GM18505 (cell line): Measurements from ENCODE around the gene CNMD.

ENCODE experiments used
- ATAC-seq: cut with Tn5 transposase; IDR thresholded peaks from one replicate; pipeline ENCODE4 v1.9.1; 2021; ENCODE audit not compliant: unreplicated experiment
- POLR2A ChIP-seq: IDR thresholded peaks from 4 replicates; pipeline ENCODE4 v1.6.1; 2011; ENCODE audit warnings: borderline replicate concordance; ENCODE audit not compliant: insufficient read depth, insufficient read length; ENCODE audit errors: extremely low read depth

Gene CNMD

DNA sequence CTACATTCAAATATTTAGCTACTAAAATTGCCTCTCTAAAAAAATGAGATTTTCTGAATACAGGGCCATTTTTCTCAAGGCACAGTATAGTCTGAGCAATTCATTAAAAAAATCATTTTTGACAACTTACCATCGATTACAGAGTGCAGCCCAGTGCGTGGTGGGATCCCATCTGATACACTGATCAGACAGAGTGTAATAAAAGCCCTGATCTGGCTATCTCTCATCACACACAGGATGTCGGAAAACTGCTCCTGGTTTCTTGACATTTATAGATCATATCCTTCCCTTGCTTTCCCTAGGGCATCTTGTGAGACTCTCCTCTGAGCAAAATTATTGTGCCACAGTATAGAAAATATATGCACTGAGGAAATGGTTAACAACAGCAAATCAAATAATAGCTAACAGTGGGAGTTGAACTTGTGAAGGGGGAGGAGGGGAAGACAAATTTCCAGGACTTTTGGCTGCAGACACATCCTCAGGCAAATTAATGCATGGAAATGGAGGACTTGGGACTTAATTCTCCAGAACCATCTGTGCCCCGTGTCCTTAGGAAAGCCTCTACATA lies 28.4 kb upstream of the CNMD start:
- no peak for TF ChIP-seq POLR2A
- ATAC-seq, result no peak

DNA sequence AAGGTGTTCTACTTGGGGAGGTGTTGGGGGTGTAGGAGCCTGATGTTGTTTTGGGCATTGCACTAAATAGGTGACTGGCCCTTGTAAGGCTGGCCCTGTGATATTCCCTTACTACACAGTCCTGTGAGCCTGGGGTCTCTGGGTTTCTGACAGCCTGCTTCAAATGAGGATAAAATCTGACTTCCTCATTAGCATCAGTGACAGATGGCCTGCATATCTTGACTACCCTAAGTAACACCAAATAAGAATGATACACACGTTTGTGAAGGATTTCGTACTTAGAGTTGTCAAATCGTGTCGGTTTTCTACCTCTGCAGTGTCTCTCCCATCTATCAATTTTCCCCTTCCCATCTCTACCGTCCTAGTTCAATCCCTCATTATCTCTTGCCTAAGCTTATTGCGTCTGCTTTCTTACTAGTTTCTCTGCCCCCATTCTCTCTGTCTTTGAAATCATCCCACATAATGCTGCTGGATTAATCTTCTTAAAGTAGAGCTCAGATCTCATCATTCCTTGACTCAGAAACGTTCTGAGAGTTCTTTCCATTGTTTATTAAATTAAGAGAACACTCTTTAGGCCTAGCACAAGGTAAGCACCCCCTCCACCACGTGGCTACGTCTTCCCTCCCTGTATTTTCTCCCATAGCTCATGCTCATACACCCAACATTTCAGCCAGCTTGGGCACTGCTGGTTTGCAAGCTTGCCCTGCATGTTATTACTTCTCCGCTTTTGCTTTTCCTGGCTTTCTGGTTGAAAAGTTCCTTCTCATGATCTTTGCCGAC lies 26.2 kb upstream of the CNMD start:
- ATAC-seq, result no peak
- no peak for TF ChIP-seq POLR2A

DNA sequence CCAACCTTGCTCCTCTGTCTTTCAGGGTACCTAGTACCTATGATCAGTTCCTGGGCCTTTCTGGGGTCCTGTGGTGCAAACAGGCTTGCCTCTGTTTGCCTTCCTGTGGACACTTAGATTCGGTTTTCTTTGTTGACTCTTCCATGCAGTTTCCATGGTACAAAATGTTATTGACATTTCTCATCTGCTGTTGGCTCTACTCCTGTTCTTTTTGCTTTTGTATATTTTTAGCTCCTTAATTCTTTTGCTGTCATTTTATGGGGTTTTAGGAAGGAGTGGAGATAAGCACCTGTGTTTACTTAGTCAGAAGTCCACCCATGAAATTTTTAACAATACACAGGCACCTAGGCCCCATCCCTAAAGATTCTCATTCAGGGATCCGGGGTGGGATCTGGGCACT lies 20.5 kb upstream of the CNMD start:
- TF ChIP-seq POLR2A, result no peak
- no peak for ATAC-seq

DNA sequence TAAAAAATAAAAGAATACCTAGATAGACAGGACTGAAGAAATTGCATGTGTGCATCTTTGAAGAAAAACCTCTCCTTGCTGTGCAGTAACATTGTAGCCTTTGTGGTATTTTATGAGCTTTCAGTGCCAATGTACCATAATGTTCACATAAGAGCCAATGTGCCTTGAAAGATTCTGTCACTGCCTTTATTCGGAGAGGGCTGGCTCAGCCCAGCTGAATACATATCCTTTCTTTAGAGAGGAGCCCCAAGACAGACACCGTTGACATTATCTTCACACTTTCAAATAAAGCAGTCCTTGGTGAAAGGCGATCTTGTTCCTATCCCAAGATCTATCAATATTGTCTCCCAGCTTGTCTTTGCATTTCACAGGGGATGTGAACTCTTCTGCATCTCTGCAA lies 18.5 kb upstream of the CNMD start:
- no peak for TF ChIP-seq POLR2A
- no peak for ATAC-seq

DNA sequence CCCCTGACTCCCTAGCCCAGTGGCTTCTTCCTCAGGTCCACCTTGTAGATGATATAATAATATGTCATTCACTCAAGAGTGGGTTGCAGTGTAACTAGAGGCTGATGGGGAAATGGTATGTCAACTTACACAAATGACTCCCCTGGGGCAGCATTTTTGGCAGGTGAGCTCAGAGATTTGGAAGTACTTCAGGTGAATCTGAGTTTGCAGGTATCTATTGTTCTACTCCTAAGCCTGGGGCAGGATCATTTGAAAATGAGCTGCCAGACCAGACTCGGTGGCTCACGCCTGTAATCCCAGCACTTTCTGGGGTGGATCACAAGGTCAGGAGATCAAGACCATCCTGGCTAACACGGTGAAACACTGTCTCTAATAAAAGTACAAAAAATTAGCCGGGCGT lies 11.6 kb upstream of the CNMD start:
- ATAC-seq, result no peak
- TF ChIP-seq POLR2A, result no peak

DNA sequence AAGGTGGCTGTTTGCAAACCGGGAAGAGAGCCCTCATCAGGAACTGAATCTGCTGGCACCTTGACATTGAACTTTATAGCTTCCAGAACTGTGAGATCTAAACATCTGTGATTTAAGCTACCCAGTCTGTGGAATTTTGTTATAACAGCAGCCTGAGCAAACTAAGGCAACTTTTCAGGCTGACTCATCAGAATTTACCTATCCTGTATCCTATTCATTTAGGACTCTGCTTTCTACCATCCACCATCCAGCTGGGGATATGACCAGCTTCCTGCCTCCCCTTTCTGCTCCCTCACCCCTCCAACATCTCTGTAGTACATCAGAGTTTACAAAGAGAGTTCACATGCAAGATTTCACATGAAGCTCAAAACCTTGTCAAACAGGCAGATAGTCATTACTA lies 11.1 kb upstream of the CNMD start:
- no peak for ATAC-seq
- no peak for TF ChIP-seq POLR2A

DNA sequence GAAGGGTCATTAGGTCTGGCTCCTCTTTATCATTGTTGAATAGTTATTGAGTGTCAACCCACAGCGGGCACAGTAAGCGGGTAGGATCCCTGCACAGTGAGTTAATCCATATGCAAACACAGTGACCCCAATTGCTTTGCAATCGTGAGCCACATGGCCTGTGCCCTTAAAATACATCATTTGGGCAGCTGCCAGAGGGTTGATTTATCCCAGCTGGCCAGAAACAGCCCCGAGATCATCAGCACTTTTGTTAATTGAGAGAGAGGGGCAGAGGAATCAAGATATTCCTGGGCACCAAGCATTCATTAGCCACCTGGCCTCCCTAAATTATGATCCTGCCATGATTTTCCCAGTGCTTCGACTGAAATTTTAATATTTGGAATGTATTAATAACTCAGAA lies 9.8 kb upstream of the CNMD start:
- ATAC-seq, result no peak
- no peak for TF ChIP-seq POLR2A

DNA sequence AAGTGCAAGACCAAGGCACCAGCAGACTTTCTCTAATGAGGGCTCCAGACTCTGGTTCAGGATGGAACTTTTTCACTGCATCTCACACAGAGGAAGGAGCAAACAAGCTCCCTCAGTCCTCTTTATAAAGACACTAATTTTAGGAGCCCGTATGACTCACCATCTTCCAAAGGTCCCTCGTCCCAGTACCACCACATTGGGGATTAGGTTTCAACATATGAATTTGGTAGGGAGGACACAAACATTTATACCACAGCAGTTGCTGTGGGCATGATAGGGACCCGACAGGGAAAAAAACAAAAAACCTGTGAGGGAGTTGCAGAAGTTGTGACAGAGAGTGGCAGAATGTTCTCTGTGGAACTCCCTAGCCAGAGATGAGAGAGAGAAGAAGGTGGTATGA lies 6.5 kb upstream of the CNMD start:
- TF ChIP-seq POLR2A, result no peak
- no peak for ATAC-seq

DNA sequence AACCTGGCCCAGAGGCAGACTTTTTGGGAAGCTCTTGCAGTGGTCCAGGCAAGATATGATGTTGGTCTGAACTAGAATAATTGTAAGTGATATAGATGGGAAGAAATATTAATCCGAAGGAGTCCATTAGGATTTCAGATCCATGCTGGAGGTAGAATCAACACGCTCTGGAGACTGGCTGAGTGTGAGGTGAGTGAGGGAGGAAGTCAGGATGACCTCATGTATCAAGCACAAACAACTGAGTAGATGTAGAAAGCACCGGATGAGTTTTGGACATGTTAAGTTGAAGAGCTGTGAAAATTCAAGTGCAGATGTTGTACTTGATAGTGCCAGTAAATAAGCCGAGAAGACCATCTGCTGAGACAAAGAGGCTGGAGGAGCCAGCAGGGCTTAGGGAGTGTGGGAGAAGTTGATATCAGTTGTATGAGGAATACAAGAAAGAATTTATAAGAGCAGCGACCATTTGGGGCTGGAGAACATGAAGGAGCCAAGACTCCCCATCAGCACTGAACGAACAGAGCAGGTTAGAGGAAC lies 5.3 kb upstream of the CNMD start:
- no peak for ATAC-seq
- no peak for TF ChIP-seq POLR2A

DNA sequence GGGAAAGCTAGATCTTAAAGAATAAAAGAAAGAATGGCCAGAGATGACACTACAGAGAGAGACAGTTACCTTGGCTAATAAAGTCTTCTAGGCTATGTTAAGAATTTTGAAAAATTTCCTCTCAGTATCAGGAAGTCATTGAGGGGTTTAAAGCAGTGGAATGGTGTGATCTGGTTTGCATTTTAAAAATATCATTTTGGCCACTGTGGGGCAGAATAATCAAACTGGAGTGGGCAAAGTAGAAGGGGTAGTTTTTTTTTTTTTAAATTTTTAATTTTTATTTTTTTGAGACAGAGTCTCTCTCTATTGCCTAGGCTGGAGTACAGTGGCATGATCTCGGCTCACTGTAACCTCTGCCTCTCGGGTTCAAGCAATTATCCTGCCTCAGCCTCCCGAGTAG lies 4.4 kb upstream of the CNMD start:
- no peak for ATAC-seq
- no peak for TF ChIP-seq POLR2A

DNA sequence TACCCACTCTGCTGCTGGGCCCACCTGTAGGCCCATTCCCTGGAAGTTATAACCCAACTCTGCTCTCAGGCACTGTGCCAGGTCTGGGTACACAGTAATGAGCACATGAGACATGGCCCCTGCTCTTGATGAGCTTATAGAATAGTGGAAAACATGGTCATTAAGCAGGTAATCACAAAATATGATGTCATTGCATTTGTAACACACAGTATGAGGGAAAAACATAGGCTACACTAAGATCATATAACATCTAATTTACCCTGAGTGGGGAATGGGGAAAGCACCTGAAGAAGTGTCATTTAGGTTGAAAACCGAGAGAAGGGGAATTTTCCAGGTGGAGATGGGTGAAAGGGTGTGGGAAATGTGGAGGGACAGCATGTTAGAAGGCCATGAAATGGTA lies 3.9 kb upstream of the CNMD start:
- no peak for ATAC-seq
- TF ChIP-seq POLR2A, result no peak

DNA sequence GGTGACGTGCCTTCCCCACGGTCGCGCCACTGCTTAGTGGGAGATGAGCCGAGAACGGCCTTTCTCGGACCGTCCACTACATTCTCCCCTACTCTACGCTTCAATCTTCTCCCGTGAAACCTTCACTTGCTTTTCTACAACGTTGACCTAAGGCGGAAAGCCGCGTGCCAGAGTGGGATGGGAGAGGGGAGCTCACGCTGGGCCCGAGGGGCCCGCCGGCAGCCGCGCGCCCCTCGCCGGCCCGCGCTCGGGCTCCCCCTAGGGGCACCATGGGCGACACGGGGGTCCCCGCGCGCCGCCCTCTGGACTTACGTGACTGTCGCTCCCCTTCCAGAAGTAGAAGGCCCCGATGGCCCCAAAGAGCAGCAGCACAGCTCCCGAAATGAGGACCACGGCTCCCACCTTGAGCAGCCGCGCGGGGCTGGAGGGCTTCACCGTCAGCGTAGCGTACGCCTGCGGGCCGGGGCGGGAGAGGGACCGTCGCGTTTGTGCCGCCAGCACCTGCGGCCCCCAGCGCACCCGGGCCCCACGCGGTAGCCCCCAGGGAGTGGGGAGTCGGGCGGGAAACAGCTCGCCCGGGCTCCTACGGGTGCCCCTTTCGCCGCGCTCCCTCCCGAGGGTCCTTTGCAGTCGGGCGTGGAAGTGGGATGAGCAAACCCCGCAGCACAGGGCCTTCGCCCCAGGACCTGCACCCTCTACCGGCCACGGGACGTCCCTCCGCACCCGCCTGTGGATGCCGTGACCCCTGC lies 727 bp downstream of the CNMD start:
- ATAC-seq, result no peak

DNA sequence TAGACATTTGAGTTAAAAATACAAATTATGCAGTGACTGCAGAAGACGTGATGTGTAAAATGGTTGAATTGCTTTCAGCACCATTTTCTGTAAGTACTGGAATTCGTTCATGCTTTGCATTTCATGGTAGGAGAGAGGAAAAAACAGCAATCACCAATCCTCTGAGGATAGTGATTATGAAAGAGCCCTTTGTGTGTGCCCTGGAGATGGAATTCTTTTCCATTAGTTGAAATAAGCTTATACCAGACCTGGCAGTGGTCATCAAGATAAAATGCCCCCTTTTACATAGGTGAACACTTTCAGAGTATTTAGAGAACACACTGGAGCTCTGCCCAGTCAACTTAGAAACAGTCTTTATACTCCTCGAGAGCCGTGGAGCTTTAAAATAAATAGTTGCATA lies 1.7 kb downstream of the CNMD start:
- TF ChIP-seq POLR2A, result no peak
- ATAC-seq, result no peak

More for the DNA sequence above, 727 bp downstream of the CNMD start:
- TF ChIP-seq POLR2A, result no peak

DNA sequence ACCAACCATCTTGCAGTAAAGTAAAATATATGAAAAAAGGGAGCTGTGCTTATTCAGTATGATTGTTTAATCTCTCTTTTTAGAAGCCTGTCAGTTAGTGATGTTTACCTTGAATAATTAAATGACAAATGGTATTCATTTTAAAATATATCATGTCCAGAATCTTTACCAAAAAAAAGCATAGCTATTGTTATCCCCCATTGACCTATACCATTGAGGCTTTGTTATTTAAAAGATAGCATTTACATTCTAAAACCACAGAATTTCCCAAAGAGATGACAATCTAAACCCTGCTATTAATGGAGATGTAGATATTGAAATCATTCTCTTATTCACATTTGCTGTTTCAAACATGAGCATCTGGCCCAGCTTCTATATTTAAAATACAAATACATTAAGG lies 2.2 kb downstream of the CNMD start:
- TF ChIP-seq POLR2A, result no peak
- no peak for ATAC-seq

DNA sequence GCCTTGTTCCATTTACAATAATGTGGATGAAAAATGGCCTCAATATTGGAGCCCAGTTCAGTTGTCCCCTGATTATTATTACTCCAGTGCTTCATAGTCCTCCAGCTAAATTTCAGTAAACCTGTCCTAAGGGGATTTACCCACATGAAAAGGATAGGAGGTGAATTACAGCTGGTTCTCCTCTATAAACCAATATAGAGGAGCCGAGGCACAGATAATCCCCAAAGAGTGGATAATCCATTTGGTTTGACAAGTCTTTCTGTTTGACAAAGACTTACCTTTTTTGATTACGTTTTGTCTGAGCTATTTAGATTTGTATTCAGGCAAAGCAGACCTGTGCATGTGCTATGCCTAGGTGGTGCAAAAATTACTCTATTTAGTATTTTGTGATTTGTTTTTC lies 2.7 kb downstream of the CNMD start:
- ATAC-seq, result no peak
- TF ChIP-seq POLR2A, result no peak
